ENCODE results near the gene XXYLT1.
A peak's percentile ranks its signal among the peaks of the same experiment; 100 is the strongest.

XXYLT1 gene

GRCh38 chr3:195154793-195155535 is 116.0 kb downstream of the XXYLT1 start:
- Histone ChIP-seq H3K9ac (ENCODE audit: low read depth, low read length) (no peak overlapping the region), H3K9me3 (ENCODE audit: control insufficient read depth, insufficient read depth, low read length) (no peaks in the 10 kb centered on the region), H3K4me1 (ENCODE audit: insufficient read depth, low read length) (peaks cover 48% of the 10 kb centered on the region), H3K36me3 (ENCODE audit: insufficient read depth, low read length) (no peaks in the 10 kb centered on the region)

GRCh38 chr3:195154111-195154791 is 116.7 kb downstream of the XXYLT1 start:
- Histone ChIP-seq H3K36me3 (ENCODE audit: insufficient read depth, low read length) (no peaks in the 10 kb centered on the region), H3K4me1 (ENCODE audit: insufficient read depth, low read length) (peaks cover 51% of the 10 kb centered on the region), H3K9me3 (ENCODE audit: control insufficient read depth, insufficient read depth, low read length) (no peaks in the 10 kb centered on the region), H3K9ac (ENCODE audit: low read depth, low read length) (no peak overlapping the region)

- no peaks in the 10 kb centered on the region for H3K36me3 ChIP-seq (ENCODE audit: insufficient read depth, low read length)
- H3K9ac ChIP-seq (ENCODE audit: low read depth, low read length) = no peak overlapping the region
- H3K4me1 ChIP-seq (ENCODE audit: insufficient read depth, low read length) = peaks cover 57% of the 10 kb centered on the region
- no peaks in the 10 kb centered on the region for H3K9me3 ChIP-seq (ENCODE audit: control insufficient read depth, insufficient read depth, low read length)
Measured at GRCh38 chr3:195153653-195154052, 117.3 kb downstream of the XXYLT1 start.

GRCh38 chr3:195153130-195153529 is 117.8 kb downstream of the XXYLT1 start:
- Histone ChIP-seq H3K36me3 (ENCODE audit: insufficient read depth, low read length) (no peaks in the 10 kb centered on the region), H3K9ac (ENCODE audit: low read depth, low read length) (no peak overlapping the region), H3K4me1 (ENCODE audit: insufficient read depth, low read length) (peaks cover 60% of the 10 kb centered on the region), H3K9me3 (ENCODE audit: control insufficient read depth, insufficient read depth, low read length) (no peaks in the 10 kb centered on the region)

GRCh38 chr3:195151866-195152541 is 119.0 kb downstream of the XXYLT1 start:
- Histone ChIP-seq H3K9ac (ENCODE audit: low read depth, low read length) (no peak overlapping the region), H3K4me1 (ENCODE audit: insufficient read depth, low read length) (peaks cover 60% of the 10 kb centered on the region), H3K9me3 (ENCODE audit: control insufficient read depth, insufficient read depth, low read length) (no peaks in the 10 kb centered on the region), H3K36me3 (ENCODE audit: insufficient read depth, low read length) (no peaks in the 10 kb centered on the region)

- H3K9me3 ChIP-seq (ENCODE audit: control insufficient read depth, insufficient read depth, low read length) = no peaks in the 10 kb centered on the region
- H3K36me3 ChIP-seq (ENCODE audit: insufficient read depth, low read length) = no peaks in the 10 kb centered on the region
- H3K4me1 ChIP-seq (ENCODE audit: insufficient read depth, low read length) = peaks cover 58% of the 10 kb centered on the region
- no peak overlapping the region for H3K9ac ChIP-seq (ENCODE audit: low read depth, low read length)
Measured at GRCh38 chr3:195151402-195151801, 119.6 kb downstream of the XXYLT1 start.

- H3K36me3 ChIP-seq (ENCODE audit: insufficient read depth, low read length) = no peaks in the 10 kb centered on the region
- H3K9me3 ChIP-seq (ENCODE audit: control insufficient read depth, insufficient read depth, low read length) = no peaks in the 10 kb centered on the region
- peaks cover 49% of the 10 kb centered on the region for H3K4me1 ChIP-seq (ENCODE audit: insufficient read depth, low read length)
- peak overlapping the region; percentile 38 for H3K9ac ChIP-seq (ENCODE audit: low read depth, low read length)
Measured at GRCh38 chr3:195150181-195151118, 120.5 kb downstream of the XXYLT1 start.

GRCh38 chr3:195149292-195150030 is 121.5 kb downstream of the XXYLT1 start:
- Histone ChIP-seq H3K4me1 (ENCODE audit: insufficient read depth, low read length) (peaks cover 40% of the 10 kb centered on the region), H3K9ac (ENCODE audit: low read depth, low read length) (no peak overlapping the region), H3K36me3 (ENCODE audit: insufficient read depth, low read length) (no peaks in the 10 kb centered on the region), H3K9me3 (ENCODE audit: control insufficient read depth, insufficient read depth, low read length) (no peaks in the 10 kb centered on the region)

- no peaks in the 10 kb centered on the region for H3K9me3 ChIP-seq (ENCODE audit: control insufficient read depth, insufficient read depth, low read length)
- peaks cover 31% of the 10 kb centered on the region for H3K4me1 ChIP-seq (ENCODE audit: insufficient read depth, low read length)
- H3K9ac ChIP-seq (ENCODE audit: low read depth, low read length) = no peak overlapping the region
- no peaks in the 10 kb centered on the region for H3K36me3 ChIP-seq (ENCODE audit: insufficient read depth, low read length)
Measured at GRCh38 chr3:195148549-195148948, 122.4 kb downstream of the XXYLT1 start.

- no peak overlapping the region for H3K9ac ChIP-seq (ENCODE audit: low read depth, low read length)
- peaks cover 26% of the 10 kb centered on the region for H3K4me1 ChIP-seq (ENCODE audit: insufficient read depth, low read length)
Measured at GRCh38 chr3:195147649-195148080, 123.3 kb downstream of the XXYLT1 start.

GRCh38 chr3:195146131-195146530 is 124.8 kb downstream of the XXYLT1 start:
- Histone ChIP-seq H3K9ac (ENCODE audit: low read depth, low read length) (no peak overlapping the region), H3K36me3 (ENCODE audit: insufficient read depth, low read length) (no peaks in the 10 kb centered on the region; the same call in 1 of the 2 replicates), H3K9me3 (ENCODE audit: control insufficient read depth, insufficient read depth, low read length) (no peaks in the 10 kb centered on the region; the same call in 1 of the 2 replicates), H3K4me1 (ENCODE audit: insufficient read depth, low read length) (peaks cover 18% of the 10 kb centered on the region)

More at GRCh38 chr3:195147649-195148080, 123.3 kb downstream of the XXYLT1 start:
- H3K9me3 ChIP-seq (ENCODE audit: control insufficient read depth, insufficient read depth, low read length) = no peaks in the 10 kb centered on the region
- no peaks in the 10 kb centered on the region for H3K36me3 ChIP-seq (ENCODE audit: insufficient read depth, low read length)

- no peaks in the 10 kb centered on the region; the same call in 1 of the 2 replicates for H3K36me3 ChIP-seq (ENCODE audit: insufficient read depth, low read length)
- H3K4me1 ChIP-seq (ENCODE audit: insufficient read depth, low read length) = peaks cover 18% of the 10 kb centered on the region
- no peak overlapping the region for H3K9ac ChIP-seq (ENCODE audit: low read depth, low read length)
- H3K9me3 ChIP-seq (ENCODE audit: control insufficient read depth, insufficient read depth, low read length) = no peaks in the 10 kb centered on the region; the same call in 1 of the 2 replicates
Measured at GRCh38 chr3:195145579-195145978, 125.4 kb downstream of the XXYLT1 start.

- no peaks in the 10 kb centered on the region; the same call in 1 of the 2 replicates for H3K9me3 ChIP-seq (ENCODE audit: control insufficient read depth, insufficient read depth, low read length)
- no peaks in the 10 kb centered on the region; the same call in 1 of the 2 replicates for H3K36me3 ChIP-seq (ENCODE audit: insufficient read depth, low read length)
- no peak overlapping the region for H3K9ac ChIP-seq (ENCODE audit: low read depth, low read length)
- no peaks in the 10 kb centered on the region; the same call in 1 of the 2 replicates for H3K4me1 ChIP-seq (ENCODE audit: insufficient read depth, low read length)
Measured at GRCh38 chr3:195143221-195143620, 127.7 kb downstream of the XXYLT1 start.
